Stimulated activated CD8-positive, alpha-beta memory T cell treated with anti-CD3 and anti-CD28 coated beads, Interleukin-12 subunit alpha, Interleukin-12 subunit beta, amount 100 ng/mL, for 4 hours (primary cell): Measurements from ENCODE around the gene CSRNP3.

Source experiments
- DNase-seq: peaks from one replicate; pipeline ENCODE4 v3.0.0-alpha.2; 2020; ENCODE audit warnings: low read depth

The CSRNP3 gene

DNA sequence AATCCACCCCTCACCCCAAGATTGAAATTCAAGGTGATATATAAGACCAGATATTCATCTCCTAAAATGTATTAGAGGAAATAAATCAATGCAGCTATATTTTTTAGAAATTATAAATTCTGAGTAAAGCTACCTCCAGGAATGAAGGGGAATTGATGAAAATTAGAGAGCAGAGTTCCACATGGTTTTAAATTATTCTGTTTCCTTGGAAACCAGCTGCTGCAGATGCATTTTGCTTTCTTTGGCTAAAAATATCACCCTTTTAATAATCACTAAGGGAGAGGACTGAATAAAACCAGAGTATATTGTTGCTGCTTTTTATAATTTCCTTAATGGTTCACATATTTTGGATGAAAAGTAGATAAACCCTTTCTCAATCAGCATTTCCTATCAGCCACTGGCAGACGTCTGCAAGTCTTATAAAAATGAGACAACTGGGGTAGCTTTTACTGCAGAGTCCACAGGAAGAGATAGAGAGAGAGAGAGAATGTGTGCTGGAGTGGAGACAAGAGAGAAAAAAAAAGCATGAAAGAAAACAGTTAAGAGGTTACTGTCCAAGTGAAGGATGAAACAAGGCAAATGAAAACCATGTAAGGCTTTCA, 2.0 kb downstream of the CSRNP3 start:
- DNase-seq = no peak

DNA sequence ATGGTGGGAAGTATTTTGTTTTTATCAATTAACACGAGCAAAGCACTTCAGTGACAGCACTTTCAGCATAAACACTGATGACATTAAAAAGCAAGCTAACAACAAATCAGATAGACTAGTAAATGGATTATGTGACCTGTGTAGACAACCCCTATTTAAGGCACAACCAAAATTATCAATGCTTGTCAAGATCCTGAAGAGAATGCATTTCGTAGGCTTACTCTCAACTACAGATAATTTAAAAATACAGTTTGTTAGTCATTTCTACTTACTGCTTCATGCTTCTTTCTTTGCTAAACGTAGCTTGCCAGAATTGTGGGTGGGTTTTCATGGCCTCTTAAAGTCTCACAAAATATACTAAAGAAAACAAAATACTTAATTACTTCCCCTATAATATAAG, 3.4 kb downstream of the CSRNP3 start:
- DNase-seq = no peak

DNA sequence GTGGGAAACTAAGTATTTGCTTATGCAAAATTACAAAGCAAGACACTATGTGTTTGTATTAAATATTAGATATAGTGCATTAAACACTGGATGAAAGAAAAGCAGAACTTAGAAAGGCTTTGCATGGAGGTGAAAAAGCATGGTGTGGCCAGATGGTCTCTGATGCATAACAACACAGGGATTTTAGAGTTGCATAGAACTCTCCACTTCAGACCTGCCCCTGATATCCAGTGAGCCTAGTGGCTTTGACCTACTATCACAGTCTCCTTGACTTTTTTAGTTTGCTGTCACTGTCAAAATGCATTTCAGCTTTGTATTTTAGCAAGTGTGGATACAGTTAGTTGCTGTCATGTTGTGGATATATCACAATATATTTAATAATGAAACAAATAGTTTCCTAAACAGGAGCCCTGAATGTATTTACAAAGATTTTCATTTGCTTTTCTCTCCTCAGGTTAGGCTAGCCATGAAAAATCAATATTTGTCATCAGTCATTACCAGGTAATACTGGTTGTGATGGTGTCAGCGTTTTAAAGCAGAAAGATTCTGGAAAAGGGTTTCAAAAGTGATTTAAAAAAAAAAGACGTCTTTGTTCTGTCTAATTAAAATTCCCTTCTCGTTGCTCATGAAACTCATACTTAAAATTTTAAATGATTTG, 5.2 kb downstream of the CSRNP3 start:
- DNase-seq = no peak

DNA sequence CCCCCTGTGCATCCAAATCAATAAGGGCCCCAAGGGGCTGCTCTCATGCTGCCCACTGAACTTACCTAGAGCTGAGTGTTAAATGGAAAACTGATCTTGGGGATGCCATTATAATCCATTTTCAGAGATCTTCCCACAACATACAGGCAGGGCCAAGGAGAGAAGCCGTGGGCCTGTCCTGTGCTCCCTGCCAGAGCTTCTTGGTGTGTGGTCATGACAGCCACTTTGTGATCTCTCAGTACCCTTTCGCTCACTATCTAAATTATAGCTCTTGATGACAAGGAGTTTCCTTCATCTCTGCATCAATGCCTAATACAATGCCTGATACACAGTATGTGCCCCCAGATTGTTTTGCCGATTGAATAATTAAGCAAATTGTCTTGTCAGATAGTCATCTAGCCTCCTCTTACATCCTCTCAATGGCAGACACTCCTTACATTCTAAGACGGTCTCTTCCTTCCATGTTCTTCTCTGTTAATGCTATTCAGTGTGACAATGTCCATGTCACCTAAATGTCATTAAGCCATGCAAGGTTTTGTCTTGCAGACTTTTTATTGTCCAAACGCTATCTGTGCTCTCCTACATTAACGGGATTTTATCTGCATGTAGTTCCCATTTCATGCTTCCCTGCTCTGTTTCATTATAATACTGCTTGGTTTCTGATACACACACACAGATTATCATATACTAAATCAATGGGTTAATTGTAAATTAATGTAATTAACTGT, 5.9 kb downstream of the CSRNP3 start:
- no peak for DNase-seq

DNA sequence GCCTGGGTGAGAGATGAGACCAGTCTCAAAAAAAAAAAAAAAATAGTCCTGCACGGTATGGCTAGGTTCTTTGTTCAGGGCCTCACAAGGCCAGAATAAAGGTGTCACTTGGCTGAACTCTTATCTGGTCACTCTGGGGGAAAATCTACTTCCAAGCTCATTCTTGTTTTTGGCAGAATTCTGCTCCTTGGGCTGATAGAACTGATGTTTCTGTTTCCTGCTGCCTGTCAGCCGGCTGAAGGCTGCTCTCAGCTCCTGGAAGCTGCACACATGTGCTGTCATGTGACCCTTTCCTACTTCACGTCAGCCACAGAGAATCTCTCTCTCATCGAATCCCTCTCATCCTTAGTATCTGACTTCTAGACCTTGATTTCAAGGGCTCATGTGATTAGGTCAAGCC, 10.4 kb downstream of the CSRNP3 start:
- DNase-seq = no peak

DNA sequence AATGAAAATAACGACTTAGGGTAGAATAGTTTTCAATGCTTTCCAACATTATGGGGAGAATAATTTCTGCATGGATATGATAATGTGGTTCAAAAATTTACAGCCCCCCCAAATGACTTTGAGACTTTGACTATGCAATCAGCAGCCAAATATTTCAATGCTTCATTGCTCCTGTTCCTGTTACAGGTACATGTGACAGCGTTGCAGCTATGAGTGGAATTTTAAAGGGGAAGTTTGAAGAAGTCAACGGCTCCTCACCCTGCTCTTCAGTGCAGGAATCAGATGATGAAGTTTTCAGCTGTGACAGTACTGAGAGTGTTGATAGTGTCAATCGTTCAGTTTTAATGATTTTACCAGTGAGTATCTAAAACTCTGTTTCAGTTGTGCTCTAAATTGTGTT, 25.1 kb downstream of the CSRNP3 start:
- no peak for DNase-seq

DNA sequence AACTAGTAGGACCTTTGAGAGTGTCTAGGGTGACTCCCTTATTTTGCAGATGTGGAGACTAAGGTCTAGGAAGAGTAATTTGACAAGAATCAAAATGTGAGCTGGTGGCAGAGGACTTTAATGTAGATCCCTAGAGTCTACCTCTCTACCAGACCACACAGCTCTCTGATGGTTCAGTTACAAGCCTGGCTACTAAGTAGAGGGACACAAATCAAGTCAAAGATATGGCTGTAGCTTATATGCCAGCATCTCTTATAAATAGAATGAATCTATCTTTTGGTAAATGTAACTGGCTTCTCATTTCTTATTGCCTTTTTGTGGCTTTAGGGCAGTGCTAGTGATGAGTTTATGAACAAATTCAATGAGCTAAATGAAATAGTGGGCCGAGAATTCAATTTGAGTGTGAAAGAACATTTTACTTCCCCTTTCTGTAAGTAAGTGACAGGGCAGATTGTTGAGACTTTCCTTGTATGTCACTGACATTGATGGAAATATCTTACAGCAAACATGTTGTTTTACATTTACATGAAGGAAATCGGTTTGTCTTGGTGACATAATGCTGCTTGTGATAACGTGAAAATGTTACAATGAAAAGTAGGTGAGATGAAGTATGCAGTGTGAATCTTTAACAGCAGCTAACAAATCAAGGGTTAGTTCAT, 28.3 kb downstream of the CSRNP3 start:
- no peak for DNase-seq

DNA sequence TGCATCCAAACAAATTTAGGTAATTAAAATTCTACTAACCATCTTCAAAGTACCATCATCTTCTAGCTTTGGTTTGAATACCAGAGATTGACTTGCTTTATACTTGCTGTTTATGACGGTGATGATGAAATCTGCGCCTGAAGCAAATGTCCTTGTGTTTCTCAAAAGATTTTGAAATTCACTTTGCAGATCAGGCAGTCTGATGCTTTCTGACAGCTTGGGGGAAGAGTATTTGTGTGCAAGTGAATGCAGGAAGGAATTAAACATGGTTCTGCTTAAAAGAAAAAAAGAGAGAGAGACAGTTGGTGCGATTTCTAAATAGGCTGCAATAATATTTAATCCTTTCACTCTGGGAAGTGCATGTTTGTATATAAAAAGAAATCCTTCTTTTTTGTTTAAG, 29.6 kb downstream of the CSRNP3 start:
- no peak for DNase-seq

DNA sequence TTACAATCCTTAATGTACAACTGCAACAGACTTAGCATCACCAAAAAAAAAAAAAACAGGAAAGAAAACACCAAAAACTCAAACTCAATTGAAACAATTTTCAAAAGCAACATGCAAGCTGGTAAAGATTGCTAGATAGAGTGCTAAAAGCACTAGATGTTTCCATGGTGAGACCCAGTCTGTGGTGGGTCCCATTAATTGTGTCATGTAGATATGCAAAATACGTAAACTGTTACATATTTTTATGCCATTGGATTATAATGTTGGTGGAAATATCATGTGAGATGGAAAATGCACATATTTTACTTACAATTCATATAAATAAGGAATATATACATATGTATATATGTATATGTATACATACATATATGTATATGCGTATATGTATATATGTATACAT, 30.5 kb downstream of the CSRNP3 start:
- no peak for DNase-seq

DNA sequence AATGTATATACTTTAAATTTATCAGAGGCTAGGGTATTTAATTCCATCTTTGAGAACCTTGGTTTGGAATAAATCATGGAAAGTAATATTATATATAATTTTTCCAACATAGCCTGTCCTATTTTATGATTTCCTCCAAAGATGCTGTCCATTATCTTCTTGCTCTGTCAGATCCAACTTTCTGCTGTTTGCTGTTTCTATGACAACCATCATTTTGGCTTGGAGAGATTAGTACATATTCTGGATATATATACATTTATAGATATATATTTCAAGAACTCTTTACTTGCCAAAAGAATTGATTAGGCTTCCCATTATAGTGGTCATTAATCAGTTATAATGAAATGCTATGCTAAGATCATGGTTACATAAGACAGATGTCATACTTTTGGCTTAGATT, 31.3 kb downstream of the CSRNP3 start:
- DNase-seq = no peak

DNA sequence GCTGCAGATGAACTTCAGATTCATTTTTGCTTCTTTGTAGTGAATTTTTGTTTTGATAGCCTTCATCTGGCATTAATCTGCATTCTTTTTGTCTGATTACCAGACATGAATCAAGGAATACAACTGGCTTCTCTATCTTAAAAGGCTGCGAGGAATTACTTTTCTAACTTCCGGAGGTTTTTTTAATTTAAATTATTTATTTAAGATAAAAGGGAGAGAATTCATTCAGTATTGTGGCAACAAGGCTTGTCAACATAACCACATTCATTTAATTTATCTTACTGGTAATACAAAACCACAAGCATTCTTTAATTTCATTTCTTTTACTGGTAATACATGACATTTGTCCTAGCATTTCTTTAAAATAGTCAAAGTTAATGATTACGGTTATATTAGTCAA, 36.0 kb downstream of the CSRNP3 start:
- DNase-seq = no peak

DNA sequence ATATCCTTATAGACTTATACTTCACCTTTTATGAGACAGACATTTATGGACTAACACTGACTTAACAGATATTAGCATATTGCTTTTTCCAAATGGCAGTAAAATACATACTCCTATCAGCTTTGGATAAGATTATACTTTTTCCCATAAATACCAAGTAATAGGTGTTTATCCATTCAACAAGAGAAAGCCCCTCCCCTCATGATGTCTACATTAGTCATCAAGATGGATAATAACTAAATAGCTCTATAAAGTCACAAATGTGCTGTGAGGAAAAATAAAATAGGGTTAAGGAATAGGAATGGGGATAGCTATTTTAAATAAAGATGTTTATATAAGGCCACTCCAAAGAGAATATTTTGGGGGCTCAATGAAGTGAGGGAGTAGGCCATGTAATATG, 39.4 kb downstream of the CSRNP3 start:
- DNase-seq = no peak

DNA sequence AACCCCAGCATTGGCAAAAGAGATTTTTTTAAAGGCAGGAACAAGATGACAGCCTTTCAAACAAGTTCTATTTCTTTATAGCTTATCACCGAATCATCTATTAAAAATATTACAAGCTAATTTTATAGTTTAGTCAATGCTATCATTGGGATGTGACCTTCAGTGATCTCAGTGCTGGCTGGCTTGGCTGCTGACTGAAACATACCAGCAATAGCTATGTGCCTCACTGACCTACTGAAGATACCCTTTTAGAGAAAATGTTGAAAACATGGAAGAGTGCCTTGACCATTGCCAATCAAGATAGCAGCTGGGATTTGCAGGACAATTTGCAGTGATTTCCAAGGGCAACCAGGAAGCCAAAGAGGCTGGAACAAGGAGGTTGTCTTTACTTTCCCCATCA, 44.0 kb downstream of the CSRNP3 start:
- DNase-seq = no peak

DNA sequence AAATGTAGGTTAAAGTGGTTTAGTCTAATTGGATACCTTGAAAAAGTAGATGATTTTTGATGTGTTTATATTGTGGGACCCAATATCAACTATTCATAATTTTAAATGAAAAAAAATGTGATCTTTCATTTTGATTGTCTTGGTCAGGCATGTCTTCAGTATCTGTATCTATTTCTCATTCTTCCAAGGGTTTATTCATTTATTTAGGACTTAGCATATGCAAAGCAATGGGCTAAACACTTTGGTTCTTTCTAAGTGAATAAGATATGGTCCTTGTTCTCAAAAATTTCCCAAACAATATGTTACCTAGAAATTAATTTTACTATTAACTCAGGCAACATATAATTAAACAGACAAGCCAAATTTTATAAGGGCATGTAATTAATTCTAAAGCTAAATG, 49.1 kb downstream of the CSRNP3 start:
- DNase-seq = no peak

DNA sequence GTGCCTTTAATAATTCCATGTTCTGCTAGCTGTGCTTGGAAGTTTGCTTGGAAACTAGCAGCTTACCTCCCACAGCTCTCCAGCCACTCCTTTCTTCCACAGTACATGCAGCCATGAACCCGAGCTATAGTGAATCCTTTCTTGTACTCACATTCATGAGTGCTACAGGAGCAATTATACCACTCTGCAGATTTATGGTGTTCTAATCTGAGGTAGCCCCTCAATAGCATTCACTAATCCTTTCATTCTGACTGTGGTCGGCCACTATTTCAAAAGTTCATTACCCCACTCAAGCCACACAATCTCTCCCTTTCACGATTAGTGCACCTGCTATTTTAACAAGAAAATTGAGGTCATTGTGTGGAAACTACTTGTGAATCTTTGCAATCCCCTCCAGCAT, 53.2 kb downstream of the CSRNP3 start:
- no peak for DNase-seq

DNA sequence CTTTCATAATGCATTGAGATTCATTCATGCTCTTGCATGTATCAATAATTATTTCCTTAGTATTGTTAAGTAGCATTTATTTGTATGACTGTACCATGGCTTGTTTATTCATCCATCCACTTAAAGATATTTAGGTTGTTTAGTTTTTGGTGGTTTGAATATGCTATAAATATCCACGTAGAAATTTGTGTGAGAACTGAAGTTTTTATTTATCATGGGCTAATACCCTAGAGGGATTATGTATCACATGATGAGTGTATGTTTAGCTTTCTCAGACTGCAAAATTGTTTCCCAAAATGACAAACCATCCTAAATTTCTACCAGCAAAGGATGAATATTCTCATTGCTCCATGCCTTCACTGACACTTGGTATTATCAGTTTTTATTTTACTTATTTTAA, 55.2 kb downstream of the CSRNP3 start:
- no peak for DNase-seq

DNA sequence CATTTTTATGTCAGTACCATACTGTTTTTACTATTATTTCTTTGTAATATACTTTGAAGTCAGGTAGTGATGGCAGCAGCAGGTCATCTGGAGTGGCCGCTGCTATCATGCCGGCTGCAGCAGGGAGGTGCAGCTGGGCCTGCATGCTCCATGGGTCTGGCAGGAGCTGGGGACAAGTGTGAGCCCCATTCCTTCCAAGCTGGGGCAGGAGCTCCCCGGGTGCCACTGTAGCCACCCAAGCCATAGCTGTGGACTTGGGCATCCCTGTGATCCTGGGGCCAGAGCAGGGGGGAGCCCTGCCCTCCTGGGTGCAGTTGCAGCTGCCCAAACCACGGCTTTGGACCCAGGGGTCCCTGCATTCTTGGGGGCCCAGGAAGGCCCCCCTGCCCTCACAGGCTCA, 59.2 kb downstream of the CSRNP3 start:
- no peak for DNase-seq

DNA sequence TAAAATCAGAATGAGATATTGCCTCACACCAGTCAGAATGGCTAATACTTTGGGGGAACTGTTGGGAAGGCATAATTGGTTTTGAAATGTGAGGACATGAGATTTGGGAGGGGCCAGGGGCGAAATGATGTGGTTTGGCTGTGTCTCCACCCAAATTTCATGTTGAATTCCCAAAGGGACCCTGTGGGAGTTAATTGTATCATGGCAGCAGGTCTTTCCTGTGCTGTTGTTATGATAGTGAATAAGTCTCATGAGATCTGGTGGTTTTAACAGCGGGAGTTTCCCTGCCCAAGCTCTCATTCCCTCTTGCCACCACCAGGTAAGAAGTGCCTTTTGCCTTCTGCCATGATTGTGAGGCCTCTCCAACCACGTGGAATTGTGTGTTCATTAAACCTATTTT, 59.6 kb downstream of the CSRNP3 start:
- DNase-seq = no peak

DNA sequence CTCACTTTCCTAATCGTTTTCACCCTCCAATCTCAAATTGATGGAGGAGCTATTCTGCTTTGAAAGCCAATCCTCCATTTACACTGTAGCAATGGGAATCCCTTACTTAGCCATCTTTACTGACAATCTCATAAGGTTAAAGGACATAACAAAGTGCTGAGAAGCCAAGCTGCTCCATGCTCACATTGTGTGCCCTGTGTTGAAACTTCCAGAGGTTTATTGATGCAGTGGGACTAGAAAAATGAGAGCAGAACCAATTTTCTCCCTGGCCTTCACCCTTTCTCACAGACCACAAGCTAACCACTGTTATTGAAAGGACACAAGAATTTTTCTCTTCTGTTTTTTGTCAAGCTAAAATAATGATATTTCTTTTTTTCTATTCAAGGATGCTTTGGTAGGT, 63.8 kb downstream of the CSRNP3 start:
- DNase-seq = no peak

DNA sequence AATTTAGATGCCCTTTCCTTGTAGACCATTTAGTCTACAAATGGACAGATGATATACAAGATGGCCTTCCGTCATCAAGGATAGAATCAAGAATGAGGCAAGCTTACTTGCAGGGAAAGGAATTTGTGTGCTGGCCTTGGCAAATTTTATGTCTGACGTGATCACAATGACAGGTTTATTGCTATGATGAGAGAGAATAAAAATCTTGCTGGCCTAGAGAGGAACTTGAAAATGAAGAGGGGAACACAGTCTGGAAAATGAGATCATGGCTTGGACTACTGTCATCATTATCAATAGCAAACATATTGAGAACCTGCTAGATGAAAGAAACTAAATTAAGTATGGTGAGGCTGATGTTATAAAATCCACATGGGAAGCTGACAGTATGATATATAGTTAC, 66.0 kb downstream of the CSRNP3 start:
- DNase-seq = no peak

DNA sequence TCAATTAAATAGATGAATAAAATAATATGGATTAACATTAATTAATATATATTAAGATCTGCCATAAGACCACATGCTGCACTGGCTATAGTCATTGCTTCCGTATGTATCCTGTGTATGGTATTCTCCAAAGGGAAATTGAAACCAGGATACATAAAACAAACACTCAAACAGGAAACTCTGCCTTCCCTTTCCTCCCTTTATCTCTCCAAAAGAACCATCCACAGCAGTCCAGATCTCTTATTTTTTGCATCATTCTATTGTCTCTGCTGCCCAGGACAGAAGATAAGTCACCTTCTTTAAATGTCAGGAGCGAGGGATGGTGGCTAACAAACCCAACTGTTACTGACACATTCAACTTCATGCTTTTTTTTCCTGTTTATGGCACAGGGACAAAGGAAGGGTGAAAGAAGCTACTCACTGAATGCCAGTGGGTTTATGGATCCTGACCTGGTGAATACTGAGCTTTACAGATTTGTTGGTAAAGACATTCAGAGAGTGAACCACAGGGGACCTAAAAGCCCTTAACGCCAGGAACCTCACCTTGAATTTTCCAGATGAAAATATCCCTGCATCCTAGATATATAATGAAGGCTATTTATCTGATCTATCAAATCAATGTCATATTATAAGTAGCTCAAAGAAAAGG, 67.5 kb downstream of the CSRNP3 start:
- no peak for DNase-seq

DNA sequence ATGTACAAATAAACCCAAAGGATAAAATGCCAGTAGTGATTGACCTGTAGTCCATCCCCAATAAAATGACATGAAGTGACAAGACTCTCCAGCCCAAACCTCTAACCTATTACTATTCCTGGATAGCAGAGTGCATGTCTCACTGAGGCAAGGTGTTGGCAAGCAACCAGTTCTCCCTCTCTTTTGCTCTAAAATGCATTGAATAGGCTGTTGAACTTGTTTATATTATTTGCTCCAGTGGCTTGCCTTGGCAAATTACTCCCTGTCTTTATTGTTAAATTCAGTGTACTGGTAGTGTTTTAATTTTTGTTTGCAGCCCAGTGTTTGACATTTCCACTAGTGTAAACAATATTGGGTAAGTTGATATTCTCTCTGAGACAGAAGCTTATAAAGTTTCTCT, 70.5 kb downstream of the CSRNP3 start:
- DNase-seq = no peak

DNA sequence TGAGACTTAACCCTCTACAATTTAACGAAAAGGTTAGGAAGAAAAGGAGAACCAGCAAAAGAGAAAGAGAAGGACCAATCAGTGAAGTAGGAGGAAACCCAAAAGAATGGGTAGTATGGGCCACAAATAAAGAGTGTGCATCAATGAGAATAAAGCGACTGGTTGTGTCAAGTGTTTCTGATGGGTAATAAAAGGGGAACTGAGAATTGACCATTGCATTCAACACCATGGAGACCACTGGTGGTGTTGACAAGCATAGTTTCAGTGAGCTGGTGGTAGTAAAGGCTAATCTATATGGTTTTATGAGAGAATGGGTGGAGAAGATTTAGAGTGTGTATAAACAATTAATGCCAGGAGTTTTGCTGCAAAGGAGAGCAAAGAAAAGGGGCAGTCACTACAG, 75.4 kb downstream of the CSRNP3 start:
- no peak for DNase-seq
